Kidney epithelial cell (primary cell): ENCODE data around the gene AKT1. TPM values are rescaled to one million over a fixed set of nuclear protein-coding genes. Genes with fewer than 3 reads are reported as not detected.

Experiments
- DNase-seq: peaks from one replicate; pipeline ENCODE4 v3.0.0-alpha.2; 2010; ENCODE audit warnings: low read depth
- H3K27me3 ChIP-seq: 2 replicates; pipeline ENCODE4 v1.6.0; 2011; ENCODE audit warnings: low read length; ENCODE audit not compliant: control insufficient read depth, insufficient read depth
- H3K36me3 ChIP-seq: 2 replicates; pipeline ENCODE4 v1.5.1; 2011; ENCODE audit warnings: low read length; ENCODE audit not compliant: control insufficient read depth, insufficient read depth
- H3K4me3 ChIP-seq: 2 replicates; pipeline ENCODE4 v1.5.1; 2011; ENCODE audit warnings: low read depth, mild to moderate bottlenecking, control low read depth, low read length
- total RNA-seq: library from RNA; depleted of rRNA; stranded (reverse); fragments of >200 nt; gene quantifications from 2 replicates; pipeline ENCODE4 v1.2.3, GENCODE V29; 2015
- TF ChIP-seq, protein P1 (sequence below): IDR thresholded peaks from 2 replicates; pipeline ENCODE4 v1.5.1; 2011; ENCODE audit warnings: mild to moderate bottlenecking, moderate library complexity, low read length, control low read depth, inconsistent platforms; ENCODE audit not compliant: insufficient read depth, poor library complexity, severe bottlenecking

The AKT1 gene
- total RNA-seq, 1 donor from 2014 or later, result 144 TPM

GRCh38 chr14:104813286-104813685 is 17.7 kb upstream of the AKT1 start:
- H3K36me3 ChIP-seq, result no peaks in the 10 kb centered on the region
- DNase-seq, result no peak
- no peaks in the 10 kb centered on the region for H3K27me3 ChIP-seq
- TF ChIP-seq, protein P1, sequence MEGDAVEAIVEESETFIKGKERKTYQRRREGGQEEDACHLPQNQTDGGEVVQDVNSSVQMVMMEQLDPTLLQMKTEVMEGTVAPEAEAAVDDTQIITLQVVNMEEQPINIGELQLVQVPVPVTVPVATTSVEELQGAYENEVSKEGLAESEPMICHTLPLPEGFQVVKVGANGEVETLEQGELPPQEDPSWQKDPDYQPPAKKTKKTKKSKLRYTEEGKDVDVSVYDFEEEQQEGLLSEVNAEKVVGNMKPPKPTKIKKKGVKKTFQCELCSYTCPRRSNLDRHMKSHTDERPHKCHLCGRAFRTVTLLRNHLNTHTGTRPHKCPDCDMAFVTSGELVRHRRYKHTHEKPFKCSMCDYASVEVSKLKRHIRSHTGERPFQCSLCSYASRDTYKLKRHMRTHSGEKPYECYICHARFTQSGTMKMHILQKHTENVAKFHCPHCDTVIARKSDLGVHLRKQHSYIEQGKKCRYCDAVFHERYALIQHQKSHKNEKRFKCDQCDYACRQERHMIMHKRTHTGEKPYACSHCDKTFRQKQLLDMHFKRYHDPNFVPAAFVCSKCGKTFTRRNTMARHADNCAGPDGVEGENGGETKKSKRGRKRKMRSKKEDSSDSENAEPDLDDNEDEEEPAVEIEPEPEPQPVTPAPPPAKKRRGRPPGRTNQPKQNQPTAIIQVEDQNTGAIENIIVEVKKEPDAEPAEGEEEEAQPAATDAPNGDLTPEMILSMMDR, result no peak
- no peak overlapping the region for H3K4me3 ChIP-seq

GRCh38 chr14:104810316-104810715 is 14.8 kb upstream of the AKT1 start:
- DNase-seq, result no peak
- H3K36me3 ChIP-seq, result no peaks in the 10 kb centered on the region

GRCh38 chr14:104808456-104808855 is 12.9 kb upstream of the AKT1 start:
- no peaks in the 10 kb centered on the region for H3K27me3 ChIP-seq
- H3K36me3 ChIP-seq, result no peaks in the 10 kb centered on the region
- TF ChIP-seq, protein P1, result no peak
- no peak overlapping the region for H3K4me3 ChIP-seq
- no peak for DNase-seq

More at GRCh38 chr14:104810316-104810715, 14.8 kb upstream of the AKT1 start:
- TF ChIP-seq, protein P1, result no peak
- no peaks in the 10 kb centered on the region for H3K27me3 ChIP-seq
- no peak overlapping the region for H3K4me3 ChIP-seq

- Histone ChIP-seq H3K36me3 (no peaks in the 10 kb centered on the region), H3K4me3 (no peak overlapping the region), H3K27me3 (no peaks in the 10 kb centered on the region)
- DNase-seq, result no peak
- TF ChIP-seq, protein P1, result no peak
These were observed 11.3 kb upstream of the AKT1 start for GRCh38 chr14:104806625-104807465.

GRCh38 chr14:104805941-104806624 is 10.5 kb upstream of the AKT1 start:
- Histone ChIP-seq H3K27me3 (no peaks in the 10 kb centered on the region), H3K4me3 (no peak overlapping the region), H3K36me3 (no peaks in the 10 kb centered on the region)
- no peak for DNase-seq
- TF ChIP-seq, protein P1, result no peak
